GM19351 (cell line): Measurements from ENCODE around the gene NKD1.

Experiments
- ATAC-seq: cut with Tn5 transposase; IDR thresholded peaks from one replicate; pipeline ENCODE4 v1.9.1; 2021; ENCODE audit warnings: mild to moderate bottlenecking, moderate library complexity; ENCODE audit not compliant: unreplicated experiment

The NKD1 gene

DNA sequence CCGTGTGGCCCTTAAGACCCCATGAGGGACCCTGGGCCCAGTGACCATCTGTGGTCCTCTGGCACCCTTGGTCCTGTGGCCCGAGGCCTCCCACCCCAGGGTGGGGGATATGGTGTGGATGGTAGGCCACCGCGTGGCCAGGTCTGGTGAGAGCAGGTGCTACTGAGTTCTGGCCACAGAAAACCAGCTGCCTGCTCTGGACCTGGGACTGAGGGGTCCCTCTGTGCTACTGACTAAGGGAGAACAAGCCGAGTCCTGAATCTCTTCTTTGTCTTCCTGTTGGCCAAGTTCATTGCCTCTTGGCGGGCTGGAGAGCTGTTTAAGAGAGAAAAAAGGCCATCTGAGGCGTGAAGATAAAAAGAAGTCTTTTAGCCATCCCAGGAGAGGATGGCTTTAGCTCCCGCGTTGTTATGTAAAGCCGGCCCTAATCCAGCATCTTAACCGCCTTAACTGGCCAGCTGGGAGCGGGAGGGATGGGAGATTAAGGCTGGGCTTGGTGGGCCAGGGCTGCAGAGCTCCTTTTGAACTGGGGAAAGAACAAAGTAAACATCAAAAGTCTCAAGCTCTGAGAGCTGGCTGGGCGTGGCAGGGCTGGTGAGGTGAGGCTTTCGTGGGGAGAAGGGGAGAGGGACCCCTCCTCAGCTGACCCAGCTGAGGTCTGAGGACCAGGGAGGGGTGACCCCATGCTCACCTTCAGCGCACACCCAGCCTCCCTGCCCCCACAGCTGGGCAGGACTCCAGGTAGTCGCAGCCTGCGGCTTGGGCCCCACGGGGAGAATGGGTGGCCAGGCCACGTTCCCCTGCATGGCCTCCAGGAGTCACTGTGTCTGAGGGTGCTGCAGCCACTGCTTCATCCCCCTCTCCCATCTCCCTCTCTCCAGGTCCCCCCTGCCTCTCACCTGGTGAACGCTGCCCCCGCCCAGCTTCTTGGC lies 62.4 kb downstream of the NKD1 start:
- ATAC-seq, result no peak

GRCh38 chr16:50611332-50611934 lies 63.2 kb downstream of the NKD1 start:
- ATAC-seq, result no peak

DNA sequence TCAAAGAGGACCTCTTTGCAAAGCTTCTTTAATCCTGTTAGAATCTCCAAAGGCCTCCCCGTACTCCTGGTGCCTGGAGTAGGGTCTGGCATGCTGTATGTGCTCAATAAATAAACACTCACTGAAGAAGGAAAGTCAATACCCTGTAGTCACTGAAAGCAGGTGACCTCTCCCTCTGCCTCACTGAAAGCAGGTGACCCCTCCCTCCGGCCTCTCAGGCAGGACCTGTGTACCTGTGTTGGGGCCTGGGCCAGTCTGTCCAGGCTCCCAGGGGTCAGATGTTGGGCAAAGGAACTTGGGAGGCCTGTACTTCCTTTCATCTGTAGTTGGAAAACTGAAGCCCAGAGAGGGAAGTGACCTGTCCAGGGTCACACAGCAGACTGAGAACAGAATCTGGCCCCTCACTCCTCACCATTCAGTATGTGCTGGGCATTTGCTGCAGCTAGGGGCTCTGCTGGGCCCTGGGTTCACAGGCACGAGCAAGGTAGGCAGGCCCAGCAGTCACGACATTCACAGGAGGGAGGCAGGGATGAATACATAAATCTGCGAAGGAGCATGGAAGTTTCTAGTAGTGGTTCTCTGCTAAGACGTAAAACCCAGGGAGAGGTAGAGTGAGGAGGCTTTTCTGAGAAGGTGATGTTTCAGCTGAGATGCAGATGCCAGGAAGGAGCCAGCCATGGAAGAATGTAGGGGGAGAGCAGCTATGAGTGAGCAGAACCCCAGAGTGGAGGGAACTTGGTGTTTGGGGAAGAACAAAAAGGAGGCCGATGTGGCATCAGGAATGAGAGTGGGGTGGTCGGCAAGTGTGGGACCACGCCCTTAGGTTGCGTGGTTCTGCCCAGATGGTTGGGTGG lies 64.0 kb downstream of the NKD1 start:
- no peak for ATAC-seq

DNA sequence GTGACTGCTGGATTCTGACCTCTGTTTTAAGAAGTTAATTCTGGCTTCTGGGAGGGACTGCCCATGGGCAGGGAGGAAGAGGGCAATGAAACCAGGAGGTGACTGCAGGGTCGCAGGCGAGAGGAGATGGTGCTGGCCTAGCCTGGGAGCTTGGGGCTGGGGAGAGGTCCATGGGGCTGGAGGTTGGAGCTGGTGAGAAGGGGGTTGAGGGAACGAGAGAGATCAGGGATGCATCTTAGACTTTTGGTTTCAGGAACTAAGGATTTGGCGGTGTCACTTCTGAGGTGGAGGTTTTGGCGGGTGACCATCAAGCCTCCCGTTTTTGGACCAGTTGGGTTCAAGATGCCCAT lies 64.6 kb downstream of the NKD1 start:
- no peak for ATAC-seq

- no peak for ATAC-seq
Observed at GRCh38 chr16:50613281-50613963, 65.2 kb downstream of the NKD1 start.

DNA sequence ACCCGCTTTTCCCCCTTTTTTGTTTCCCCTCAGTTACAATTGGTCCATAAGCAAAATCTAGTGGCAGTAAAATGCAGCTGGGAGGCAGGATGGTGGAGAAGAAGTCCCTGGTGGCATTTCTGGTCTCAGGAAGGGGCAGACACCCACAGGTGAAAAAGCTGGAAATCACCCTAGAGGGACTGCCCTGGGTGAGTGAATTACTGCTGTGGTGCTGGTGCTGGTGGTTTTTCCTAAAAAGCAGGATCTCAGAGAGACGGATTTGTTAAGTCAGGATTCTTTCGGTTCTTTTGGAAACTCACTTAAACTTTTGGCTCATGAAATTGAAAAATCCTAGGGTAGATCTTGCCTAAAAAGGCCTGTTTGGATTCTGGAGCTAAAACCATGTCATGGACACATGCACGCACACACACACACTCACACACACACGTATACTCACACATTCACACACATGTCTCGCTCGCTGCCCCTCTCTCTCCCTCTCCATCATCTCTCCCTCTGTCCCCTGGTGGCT lies 65.8 kb downstream of the NKD1 start:
- no peak for ATAC-seq

DNA sequence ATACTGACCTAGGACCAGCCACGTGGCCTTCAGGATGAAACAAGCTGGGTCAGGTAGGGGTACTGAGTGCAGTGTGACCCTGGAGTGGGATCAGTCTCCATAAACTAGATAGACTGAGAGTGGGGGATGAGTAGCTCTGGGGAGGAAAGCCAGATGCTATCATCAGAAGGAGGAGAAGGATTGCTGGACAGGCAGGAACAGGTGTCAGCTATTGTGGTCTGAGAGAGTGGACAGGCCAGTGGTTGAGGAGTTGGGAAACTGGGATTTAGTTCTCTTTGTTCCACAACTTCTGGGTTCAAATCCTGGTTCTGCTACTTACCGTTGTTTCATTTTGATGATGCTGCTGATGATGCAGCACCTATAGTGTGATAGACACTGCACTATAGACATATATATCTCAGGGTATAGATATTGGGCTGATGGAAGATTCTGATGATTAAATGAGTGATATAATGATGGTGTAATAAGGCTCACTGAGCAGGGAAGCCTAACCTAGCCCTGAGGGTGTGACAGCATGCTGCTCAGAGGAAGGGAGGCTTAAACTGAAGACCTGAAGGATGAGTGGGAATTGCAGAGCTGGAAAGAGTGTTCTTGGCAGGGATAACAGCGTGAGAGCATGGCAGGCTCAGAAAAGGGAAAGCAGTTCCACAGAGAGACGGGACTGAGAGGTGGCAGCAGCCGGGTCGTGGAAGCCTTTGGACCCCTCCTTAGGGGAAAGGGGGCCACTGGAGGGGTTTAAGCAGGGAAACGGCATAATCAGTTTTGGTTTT lies 66.9 kb downstream of the NKD1 start:
- ATAC-seq, result no peak

DNA sequence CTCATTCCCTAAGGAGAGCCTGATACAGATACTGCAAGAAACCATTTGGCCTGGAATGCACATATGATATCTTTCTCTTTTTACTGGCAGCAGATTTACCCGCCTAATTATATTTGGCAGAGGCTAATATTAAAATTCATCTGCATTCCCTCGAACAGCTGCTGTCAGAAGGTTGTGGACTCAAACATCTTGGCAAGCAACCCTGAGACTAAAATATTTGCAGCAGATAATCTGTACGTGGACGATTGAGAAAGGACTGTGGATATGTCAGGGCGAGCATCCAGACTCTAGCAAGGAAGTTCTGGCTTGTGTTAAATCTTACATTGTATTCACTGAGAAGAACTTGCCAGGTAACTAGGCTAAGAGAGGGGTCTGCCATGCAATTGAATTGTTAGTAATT lies 67.7 kb downstream of the NKD1 start:
- ATAC-seq, result no peak

DNA sequence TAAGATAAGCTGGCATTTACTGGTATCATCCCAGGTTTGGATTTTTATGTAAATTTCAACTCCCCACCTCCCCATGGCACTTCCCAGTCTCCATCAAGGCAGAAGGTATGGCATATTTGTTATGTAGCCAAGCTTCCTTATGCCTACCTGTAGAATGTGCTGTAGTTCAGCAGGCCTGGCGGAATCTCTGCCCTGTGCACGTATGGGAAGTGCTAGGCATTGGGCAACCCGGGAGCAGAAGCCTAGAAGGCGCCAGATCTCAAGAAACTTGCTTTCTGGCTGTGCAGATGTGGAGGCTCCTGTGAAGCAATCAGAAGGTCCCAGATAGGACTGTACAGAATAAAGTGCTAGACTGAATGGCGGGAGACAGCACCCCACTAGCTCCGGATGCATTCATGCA lies 68.2 kb downstream of the NKD1 start:
- ATAC-seq, result no peak

DNA sequence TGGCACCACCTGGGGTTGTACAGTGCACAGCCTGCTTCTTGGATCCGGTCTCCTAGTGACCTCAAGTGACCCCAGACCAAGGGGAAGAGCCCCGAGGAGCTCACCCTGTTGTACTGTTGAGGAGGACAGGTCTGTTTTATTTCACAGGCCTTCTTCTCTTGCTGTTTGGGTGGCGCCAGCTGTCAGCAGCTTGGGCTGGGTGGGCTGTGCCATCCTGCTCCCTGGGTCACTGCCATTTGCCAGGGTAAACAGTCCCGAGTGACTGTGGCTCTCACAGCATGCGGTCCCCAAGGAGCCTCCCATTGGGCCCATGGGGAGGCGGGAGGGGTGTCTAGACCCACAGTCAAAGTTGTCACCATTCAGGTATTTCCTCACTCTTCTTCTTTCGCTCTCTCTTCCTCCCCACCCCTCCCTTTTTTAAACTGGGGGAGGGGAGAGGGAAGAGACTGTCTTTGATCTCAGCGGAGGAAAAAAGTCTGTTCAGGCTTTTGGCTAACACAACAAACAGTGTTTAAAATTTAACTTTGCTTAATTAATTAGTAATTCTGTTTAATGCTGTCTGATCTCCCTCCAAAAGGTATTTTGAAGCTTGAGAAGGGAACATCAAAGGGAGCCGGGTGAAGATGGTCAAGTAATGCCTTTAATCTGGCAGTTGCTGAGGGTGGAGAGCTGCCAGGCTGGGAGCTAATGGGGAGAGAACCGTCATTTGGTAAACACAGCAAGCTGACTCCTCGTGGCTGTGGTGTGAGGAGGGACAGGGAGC lies 68.9 kb downstream of the NKD1 start:
- ATAC-seq, result no peak

- no peak for ATAC-seq
Observed at GRCh38 chr16:50617646-50618184, 69.5 kb downstream of the NKD1 start.

GRCh38 chr16:50618238-50618918 lies 70.2 kb downstream of the NKD1 start:
- no peak for ATAC-seq

GRCh38 chr16:50619702-50620491 lies 71.7 kb downstream of the NKD1 start:
- ATAC-seq, result no peak

GRCh38 chr16:50620646-50621451 lies 72.7 kb downstream of the NKD1 start:
- ATAC-seq, result no peak

DNA sequence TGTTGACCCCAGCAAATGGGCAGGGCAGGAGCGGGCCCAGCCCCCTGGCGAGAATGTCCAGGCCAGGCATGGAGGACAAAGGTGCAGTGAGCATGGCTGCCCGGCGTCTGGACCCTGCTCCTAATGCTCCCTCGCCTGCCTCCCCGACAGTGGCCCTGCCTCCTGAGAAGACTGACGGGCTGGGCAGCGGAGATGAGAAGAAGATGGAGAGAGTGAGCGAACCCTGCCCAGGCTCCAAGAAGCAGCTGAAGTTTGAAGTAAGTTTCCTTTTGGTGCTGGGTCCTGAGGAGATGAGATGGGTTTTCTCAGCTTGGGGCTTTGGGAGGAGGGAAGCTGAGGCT lies 73.2 kb downstream of the NKD1 start:
- no peak for ATAC-seq

DNA sequence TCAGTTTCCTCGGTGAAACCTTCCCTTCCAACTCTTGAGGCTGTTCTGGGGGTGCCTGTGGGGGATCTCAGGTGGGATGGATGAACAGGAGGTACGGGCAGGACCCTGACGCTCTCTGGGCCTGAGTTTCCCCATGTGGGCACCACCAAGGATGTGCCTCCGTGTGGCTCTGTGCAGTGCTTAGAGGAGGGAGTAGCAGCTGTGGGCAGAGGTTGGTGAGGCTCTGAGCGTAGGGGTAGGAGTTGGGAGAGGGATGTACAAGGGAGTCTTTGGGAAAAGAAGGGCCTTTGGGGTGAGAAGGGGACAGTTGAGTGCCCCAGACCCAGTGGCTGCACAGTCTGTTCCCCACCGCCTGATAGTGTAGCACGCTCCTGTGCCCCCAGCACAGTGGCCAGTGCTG lies 73.8 kb downstream of the NKD1 start:
- no peak for ATAC-seq
